ENCODE measurements around the gene ENTPD1.
"Not testable (repeated sequence)": the region's sequence is repeated elsewhere in the genome, so short reads cannot be mapped to it uniquely, and the experiment has no call there.

ENTPD1 gene

DNA sequence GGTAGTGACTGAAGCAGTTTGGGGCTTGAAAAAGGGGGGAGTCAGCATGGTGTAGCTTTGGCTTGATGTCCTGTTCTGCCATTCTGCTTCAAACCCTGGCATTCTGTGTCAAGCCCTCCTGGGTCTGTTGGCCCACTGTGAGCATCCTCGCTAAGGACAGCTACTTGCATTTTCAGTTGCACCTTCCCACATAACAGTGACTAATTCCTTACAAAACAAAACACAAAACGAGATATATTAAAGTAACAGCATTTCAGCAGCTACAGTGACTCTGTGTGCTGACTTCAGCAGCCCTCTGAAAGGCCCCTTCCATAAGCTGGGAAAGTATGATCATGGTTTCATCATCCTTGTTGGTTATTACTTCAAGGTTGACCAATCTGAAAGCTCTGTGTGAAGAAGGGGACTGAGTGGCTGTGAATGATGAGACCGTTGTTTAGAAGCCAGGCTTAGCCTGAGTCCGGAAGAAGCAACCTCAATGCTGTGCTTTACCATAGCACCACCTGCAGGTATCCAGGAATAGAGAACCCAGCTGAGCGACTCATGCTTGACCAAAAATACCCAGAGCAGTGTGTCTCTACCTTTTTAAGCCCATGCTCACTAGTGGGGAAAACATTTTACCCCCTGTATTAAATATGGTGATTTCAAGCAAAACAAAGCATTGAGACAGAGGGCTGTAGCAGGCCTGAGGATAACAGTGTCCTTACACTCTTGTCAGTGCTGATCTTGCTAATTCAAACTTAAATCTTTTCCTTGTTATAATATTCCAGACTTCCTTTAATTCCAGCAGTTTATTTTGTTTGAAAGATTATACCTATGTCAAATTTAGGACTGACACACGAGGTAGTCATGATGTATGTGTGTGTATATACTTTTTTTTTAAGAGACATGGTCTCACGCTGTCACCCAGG is 109.2 kb downstream of the ENTPD1 start:
- DNase-seq (ENCODE audit: low read depth in 1 of 2, low spot score in 1 of 2), result no peak

DNA sequence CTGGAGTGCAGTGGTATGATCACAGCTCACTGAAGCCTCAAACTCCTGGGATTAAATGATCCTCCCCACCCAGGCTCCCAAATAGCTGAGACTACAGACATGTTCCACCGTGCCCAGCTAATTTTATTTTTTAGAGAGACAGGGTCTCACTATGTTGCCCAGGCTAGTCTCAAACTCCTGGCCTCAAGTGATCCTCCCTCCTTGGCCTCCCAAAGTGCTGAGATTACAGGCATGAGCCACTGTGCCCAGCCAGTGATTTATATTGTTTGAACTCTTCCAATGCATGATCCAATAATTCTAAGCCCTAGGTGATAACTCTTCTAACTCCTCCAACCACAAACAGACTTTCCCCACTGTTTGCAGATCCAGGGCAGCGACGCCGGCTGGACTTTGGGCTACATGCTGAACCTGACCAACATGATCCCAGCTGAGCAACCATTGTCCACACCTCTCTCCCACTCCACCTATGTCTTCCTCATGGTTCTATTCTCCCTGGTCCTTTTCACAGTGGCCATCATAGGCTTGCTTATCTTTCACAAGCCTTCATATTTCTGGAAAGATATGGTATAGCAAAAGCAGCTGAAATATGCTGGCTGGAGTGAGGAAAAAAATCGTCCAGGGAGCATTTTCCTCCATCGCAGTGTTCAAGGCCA is 110.0 kb downstream of the ENTPD1 start:
- DNase-seq (ENCODE audit: low read depth in 1 of 2, low spot score in 1 of 2), result no peak

DNA sequence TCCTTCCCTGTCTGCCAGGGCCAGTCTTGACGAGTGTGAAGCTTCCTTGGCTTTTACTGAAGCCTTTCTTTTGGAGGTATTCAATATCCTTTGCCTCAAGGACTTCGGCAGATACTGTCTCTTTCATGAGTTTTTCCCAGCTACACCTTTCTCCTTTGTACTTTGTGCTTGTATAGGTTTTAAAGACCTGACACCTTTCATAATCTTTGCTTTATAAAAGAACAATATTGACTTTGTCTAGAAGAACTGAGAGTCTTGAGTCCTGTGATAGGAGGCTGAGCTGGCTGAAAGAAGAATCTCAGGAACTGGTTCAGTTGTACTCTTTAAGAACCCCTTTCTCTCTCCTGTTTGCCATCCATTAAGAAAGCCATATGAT is 110.5 kb downstream of the ENTPD1 start:
- no peak for DNase-seq (ENCODE audit: low read depth in 1 of 2, low spot score in 1 of 2)

DNA sequence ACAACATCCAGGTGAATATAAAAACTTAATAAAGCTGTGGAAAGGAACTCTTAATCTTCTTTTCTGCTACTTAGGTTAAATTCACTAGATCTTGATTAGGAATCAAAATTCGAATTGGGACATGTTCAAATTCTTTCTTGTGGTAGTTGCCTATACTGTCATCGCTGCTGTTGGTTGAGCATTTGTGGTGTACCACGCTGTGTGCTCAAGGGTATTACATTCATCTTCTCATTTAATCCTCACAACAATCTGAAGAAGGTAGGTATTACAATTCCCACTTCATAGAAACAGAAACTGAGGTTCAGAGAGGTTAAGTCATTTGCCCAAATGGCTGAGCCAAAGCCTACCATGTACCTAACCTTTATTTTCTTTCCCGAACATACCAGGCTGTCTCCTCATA is 111.9 kb downstream of the ENTPD1 start:
- DNase-seq (ENCODE audit: low read depth in 1 of 2, low spot score in 1 of 2), result no peak

DNA sequence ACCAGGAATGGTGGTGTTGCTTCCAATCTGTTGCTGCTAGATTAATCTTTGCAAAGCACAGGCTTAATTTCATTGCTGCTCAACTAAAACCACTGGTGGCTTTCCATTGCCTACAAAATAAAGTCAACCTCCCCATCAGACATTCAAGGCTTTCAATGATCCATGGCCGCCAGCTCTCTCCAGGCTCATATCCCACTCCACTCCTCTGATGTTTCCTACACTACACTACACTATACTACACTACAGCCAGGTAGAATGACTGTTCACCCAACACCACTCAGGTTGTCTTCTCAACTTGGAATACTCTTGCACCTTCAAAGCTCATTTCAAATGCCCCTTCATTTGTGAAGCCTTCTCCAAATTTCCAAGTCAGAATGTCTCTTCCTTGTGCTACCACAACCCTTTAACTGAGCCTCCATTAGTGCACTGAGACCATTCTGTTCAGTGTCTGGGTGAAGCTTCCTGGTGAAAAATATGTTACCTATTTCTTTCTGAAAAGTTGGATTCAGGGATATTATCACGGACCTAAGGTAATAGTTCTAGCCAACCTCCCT is 116.3 kb downstream of the ENTPD1 start:
- no peak for DNase-seq (ENCODE audit: low read depth in 1 of 2, low spot score in 1 of 2)

DNA sequence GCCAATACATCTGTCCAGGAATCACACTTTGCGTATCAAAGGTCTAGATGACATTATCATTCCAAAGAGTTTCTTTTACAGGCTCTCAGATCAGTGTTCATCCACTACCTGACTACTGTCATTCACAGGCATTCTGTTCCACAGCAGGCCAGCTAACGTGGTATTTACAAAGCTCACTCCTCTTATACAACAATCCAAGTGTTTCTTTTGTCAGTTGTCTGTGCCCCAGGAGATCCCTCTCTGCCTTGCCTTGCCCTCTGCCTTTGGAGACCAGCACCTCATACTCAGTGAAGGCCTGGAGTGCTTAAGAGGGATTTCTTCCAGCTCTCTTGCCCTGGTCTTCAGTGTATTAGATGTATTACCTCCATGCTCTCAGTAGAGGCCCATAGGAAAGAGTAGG is 117.2 kb downstream of the ENTPD1 start:
- DNase-seq (ENCODE audit: low read depth in 1 of 2, low spot score in 1 of 2), result no peak

DNA sequence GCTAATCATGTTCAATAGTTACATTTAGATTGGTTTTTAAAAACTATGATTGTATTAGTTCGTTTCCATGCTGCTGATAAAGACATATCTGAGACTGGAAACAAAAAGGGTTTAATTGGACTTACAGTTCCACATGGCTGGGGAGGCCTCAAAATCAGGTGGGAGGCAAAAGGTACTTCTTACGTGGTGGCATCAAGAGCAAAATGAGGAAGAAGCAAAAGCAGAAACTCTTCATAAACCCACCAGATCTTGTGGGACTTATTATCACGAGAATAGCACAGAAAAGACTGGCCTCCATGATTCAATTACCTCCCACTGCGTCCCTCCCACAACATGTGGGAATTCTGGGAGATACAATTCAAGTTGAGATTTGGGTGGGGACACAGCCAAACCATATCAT is 117.7 kb downstream of the ENTPD1 start:
- DNase-seq (ENCODE audit: low read depth in 1 of 2, low spot score in 1 of 2), result no peak

DNA sequence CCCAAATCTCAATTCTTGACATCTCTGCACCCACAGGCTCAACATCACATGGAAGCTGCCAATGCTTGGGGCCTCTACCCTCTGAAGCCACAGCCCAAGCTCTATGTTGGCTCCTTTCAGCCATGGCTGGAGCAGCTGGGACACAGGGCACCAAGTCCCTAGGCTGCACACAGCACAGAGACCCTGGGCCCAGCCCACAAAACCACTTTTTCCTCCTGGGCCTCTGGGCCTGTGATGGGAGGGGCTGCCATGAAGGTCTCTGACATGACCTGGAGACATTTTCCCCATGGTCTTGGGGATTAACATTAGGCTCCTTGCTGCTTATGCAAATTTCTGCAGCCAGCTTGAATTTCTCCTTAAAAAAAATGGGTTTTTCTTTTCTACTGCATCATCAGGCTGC is 118.8 kb downstream of the ENTPD1 start:
- DNase-seq (ENCODE audit: low read depth in 1 of 2, low spot score in 1 of 2), result not testable (repeated sequence)

DNA sequence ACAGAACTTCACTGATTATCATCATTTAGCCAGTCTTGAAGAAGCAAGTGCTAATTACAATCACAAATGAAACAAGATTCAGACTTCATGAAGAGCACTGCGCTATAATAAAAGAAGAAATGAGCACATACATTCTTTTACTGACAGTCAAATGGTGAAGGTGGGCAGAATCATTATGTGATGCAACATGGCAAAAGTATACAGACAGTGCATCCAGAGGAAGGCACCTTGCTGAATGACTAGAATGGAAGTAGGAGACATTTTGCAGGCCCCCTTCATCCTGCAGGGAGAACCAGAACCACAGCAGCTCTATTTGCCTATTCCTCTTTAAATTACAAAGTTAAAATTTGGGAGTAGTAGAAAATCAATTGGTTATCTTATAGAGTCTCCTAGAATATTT is 120.8 kb downstream of the ENTPD1 start:
- no peak for DNase-seq (ENCODE audit: low read depth in 1 of 2, low spot score in 1 of 2)

DNA sequence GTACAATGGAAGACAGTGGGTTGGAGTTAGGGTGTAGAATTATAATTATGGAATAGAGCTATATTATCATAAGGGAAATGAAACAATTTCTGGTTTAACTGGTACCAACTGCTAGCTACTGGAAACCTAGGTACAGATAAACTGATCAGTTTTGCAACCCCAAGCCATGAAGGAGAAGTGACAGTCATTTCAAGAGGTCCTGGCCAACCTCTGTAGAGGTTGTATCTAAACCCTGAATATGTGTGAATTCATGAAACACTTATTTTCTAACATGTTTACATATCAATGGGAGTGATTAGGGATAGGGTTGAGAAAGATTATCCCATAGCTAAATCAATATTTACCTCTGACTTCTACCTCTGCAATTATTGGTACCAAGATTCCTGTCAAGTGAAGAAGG is 121.9 kb downstream of the ENTPD1 start:
- DNase-seq (ENCODE audit: low read depth in 1 of 2, low spot score in 1 of 2), result no peak

DNA sequence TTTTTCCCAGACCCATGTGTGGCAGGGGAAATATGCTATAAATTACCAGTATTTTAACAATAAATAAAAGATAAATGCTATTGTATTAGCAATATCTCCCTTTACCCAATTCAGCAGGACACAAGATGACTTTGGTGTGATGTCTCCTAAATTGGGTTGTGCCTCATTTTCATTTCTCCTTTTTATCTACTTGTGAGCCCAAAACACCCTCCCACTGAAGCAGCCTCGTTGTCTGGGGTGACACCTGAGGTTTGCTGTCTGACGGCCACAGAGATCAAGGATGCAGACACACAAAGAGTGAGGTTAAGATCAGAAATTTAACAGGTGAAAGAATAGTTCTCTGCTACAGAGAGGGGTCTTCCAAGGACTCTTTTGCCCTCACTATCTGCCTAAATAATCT is 124.7 kb downstream of the ENTPD1 start:
- DNase-seq (ENCODE audit: low read depth in 1 of 2, low spot score in 1 of 2), result no peak

DNA sequence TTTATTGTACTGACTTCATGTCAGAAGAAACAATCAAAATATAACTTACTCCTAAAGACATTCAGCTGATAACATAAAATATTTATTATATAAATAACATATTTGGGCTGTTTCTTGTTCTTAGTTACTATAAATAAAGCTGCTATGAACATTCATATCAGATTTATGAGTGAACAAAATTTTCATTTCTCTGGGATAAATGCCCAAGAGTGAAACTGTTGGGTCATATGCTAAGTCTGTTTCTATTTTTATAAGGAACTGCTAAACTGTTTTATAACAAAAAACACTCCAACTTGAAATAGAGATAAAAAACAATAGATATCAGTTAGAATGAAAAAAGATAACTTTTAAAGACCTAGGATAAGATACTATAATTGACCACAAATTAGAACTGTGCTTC is 125.4 kb downstream of the ENTPD1 start:
- DNase-seq (ENCODE audit: low read depth in 1 of 2, low spot score in 1 of 2), result no peak

DNA sequence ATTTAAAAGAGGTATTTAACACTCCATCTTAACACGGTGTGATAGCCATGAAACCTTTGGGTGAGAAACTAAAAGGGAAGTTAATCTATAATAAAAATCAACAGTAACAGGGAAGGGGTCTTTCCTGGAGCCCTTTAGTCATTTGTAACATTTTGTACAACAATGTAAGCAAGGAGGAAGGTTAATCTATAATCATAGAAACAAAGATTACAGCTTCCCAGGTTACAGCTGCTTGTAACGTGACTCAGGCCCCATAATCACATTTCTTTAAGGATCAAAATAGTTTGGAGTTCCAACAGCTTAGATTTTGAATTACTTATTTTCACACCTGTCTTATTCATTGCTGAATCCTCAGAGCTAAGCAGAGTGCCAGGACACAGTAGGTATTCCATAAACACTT is 133.9 kb downstream of the ENTPD1 start:
- no peak for DNase-seq (ENCODE audit: low read depth in 1 of 2, low spot score in 1 of 2)

DNA sequence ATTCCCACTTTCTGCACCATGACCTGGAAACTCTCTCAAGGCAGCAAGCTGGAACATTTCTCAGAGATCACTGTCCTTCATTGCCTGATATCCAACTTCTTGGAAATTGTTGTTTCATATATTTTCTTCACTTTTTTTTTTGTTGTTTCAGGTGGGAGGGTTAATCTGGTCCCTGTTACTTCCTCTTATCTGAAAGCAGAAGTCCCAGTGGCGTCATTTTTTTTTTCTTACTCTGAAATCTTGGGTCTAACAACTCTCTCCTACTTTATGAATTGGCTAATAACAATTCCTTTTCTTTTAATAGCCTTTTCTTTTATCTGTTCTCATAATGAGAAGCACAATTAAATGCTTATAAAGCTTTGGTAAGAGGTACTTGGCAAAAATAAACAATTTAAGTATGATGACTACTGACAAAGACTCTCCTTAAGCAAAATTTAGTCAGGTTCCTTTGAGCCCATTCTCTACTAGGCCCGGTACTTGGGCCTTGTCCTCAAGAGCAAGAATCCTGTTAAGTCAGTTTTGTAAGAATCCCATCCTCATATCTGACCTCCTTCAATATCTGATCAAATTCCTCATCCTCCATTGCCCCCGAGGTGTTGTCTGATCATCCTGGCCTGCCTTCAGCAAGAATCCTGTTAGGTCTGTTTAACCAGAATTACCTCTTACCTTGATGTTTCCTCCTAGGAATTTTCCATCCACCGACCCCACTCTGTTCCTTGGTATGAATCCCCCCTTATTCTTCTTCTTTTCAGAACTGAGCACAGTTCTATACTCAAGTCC is 140.3 kb downstream of the ENTPD1 start:
- DNase-seq (ENCODE audit: low read depth in 1 of 2, low spot score in 1 of 2), result no peak

DNA sequence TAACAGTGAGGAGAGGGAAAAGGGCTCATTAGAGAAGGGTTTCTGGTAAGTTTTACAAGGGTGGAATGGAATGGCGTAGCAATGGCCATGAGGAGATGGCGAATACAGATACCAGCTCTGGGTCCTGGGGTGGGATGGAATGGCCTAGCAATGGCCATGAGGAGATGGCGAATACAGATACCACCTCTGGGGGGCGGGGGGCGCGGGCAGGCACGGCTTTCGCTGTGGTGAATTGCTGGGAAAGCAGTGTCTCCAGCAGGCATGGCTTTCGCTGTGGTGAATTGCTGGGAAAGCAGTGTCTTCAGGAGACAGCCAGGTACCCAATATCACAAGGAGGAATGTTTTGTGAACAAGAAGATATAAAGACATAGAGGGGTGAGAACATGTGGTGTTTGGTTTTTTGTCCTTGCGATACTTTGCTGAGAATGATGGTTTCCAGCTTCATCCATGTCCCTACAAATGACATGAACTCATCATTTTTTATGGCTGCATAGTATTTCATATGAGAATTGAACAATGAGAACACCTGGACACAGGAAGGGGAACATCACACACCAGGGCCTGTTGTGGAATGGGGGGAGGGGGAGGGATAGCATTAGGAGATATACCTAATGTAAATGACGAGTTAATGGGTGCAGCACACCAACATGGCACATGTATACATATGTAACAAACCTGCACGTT is 150.1 kb downstream of the ENTPD1 start:
- DNase-seq (ENCODE audit: low read depth in 1 of 2, low spot score in 1 of 2), result not testable (repeated sequence)

DNA sequence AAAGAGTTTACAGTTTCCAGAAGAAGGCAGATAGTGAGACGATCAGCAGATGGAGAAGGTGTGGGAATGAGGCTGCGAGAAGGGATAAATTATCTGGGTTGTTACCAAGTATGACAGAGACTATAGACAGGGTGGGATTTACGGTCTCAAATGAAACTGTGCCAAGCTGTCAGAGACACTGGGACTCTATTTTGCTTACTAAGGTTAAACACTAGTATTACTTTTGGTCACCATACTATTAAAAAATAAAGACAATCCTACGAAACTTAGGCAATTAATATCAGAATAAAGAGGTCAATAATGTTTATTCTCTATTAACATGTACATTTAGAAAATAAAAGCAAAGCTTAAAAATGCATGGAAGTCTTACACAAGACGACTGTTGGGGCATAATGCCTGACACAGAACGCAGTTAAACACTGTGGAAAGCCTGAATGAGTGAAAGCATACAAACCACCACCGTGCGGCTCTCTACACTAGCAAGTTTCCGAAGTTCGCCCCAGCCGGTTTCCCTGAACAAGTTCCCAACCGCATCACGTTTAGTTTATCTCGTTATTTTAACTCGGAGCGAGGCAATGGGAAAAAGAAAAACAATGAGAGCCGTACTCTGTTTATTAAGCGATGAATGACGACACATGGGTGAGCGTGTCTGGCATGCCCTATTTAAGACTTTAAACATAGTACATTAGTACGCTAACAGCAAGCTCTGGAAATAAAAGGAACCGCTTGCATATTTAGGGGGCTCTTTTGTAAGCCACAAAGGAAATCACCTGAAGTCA is 150.9 kb downstream of the ENTPD1 start:
- DNase-seq (ENCODE audit: low read depth in 1 of 2, low spot score in 1 of 2), result peak in 1 of 2 donors; percentile 2

DNA sequence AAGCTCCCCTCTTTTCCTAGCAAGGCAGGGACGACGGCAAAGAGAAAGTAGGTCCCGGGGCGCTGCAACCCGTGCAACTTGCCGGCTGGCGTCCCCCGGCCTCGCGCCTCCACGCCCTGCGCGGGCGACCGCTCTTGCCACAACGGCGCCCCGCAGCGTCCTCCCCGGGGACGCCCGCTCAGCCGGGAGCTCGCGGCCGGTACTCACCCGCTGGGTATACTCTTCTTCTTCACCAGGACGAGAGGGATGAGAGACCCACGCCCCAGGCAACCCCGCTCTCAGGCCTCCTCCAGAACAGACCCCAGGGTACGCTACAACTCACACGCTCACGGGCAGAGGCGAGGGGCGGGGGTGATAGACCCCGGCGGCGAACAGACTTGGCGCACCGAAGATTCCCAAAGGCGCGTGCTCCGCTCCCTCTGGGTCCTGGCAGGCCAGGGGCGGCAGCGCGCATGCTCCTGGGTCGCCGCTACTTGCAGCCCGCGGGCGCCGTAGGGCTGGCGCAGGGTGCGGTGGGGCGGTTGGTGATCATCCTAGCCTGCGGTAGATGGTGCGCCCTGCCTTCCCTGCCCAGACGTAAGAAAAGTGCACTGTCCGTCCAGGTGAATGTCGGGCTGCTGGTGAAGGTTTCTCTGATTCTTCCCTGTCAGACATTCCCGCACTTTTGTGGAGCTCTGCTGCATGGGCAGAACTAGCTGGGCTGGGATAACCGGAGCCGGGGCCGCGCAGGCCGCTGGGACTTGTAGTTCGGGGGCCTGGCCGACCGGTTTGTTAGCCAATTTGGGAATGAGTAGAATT is 151.7 kb downstream of the ENTPD1 start, which contains the start of gene CC2D2B:
TSS of gene CC2D2B (plus strand) at position 520 of the 798 bp plus-strand sequence. CDS start 3,349 bp downstream, outside the sequence.
- DNase-seq (ENCODE audit: low read depth in 1 of 2, low spot score in 1 of 2), result peak; percentile 21 to 59

DNA sequence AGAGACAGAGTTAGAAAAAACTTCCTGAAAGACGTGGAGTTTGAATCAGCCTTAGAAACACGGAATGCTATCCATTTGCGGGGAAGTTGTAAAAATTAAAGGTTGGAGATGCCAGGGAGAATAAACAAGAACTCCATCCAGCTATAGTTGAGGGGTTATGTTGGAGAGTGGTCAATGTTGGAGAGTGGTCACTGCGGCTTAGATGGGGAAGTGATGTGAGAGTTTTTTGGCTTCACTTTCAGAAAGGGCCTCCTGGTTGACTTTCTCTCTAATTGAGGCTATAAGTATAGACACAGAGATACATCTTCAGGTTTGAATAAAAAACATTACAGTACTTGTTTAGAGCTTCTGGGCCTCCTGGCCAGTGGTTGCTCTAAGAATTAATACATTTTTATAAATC is 152.5 kb downstream of the ENTPD1 start:
- no peak for DNase-seq (ENCODE audit: low read depth in 1 of 2, low spot score in 1 of 2)

DNA sequence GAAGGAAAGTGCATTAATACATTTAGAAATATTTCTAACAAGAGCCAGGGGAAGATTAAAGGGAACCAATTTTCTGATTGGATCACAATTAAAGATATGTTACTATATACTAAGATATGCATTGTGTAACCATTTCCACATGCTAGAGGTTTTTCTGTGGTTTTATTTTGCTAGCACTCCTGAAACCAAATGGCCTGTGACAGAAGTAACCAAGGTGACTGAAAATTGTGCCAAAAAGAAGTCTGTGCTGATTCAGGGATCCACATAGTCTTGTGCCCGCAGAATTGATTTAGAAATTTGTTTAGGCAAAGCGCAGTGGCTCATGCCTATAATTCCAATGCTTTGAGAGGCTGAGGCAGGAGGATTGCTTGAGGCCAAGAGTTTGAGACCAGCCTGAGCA is 153.6 kb downstream of the ENTPD1 start:
- no peak for DNase-seq (ENCODE audit: low read depth in 1 of 2, low spot score in 1 of 2)

Measured in stimulated activated CD4-positive, alpha-beta T cell treated with anti-CD3 and anti-CD28 coated beads, Interleukin-15, amount 100 ng/mL, for 1 hour (primary cell).